Breast epithelium (tissue), 4 donors: Measurements from ENCODE around the gene ADCY6. TPM values are rescaled to one million over a fixed set of nuclear protein-coding genes. Genes with fewer than 3 reads are reported as not detected.
A peak's percentile ranks its signal among the peaks of the same experiment; 100 is the strongest.
"Not testable (repeated sequence)": the region's sequence is repeated elsewhere in the genome, so short reads cannot be mapped to it uniquely, and the experiment has no call there.

ENCODE experiments used
- DNase-seq, 2 donors: peaks; one replicate each; pipeline ENCODE4 v3.0.0-alpha.2; 2019; ENCODE audit warnings: low spot score in 2 of 2
- H3K27ac ChIP-seq, 2 donors: fragments of 200-600 bp; sonication (generic) in 1 of 2; one replicate each; pipeline ENCODE4 v1.5.1; 2016 to 2019; ENCODE audit warnings: mild to moderate bottlenecking in 1 of 2
- H3K27me3 ChIP-seq, 2 donors: fragments of 200-600 bp; sonication (generic) in 1 of 2; one replicate each; pipeline versions ENCODE4 v1.5.1 to v1.6.0; 2017 to 2019; ENCODE audit warnings: control low read depth in 1 of 2, mild to moderate bottlenecking in 1 of 2
- H3K36me3 ChIP-seq: fragments of 200-600 bp; one replicate; pipeline ENCODE4 v1.5.1; 2019
- H3K4me1 ChIP-seq, 2 donors: fragments of 200-600 bp; sonication (generic); one replicate each; pipeline ENCODE4 v1.5.1; 2016 to 2019; ENCODE audit warnings: control low read depth in 1 of 2
- H3K4me3 ChIP-seq, 3 donors: fragments of 200-600 bp; sonication (generic); 1 replicate in 2 of 3; 2 replicates in 1 of 3; pipeline ENCODE4 v1.5.1; 2016 to 2019; ENCODE audit warnings: mild to moderate bottlenecking in 3 of 3, moderate library complexity in 2 of 3
- H3K9me3 ChIP-seq, 2 donors: fragments of 200-600 bp; sonication (generic) in 1 of 2; one replicate each; pipeline ENCODE4 v1.5.1; 2016 to 2019; ENCODE audit warnings: control low read depth in 1 of 2
- POLR2A ChIP-seq: fragments of 450-650 bp; IDR thresholded peaks from one replicate; pipeline ENCODE4 v1.6.1; 2016; ENCODE audit warnings: antibody characterized with exemption, mild to moderate bottlenecking, moderate library complexity
- POLR2AphosphoS5 ChIP-seq, 3 donors: sonication (generic); formaldehyde crosslinking; IDR thresholded peaks; one replicate each; pipeline ENCODE4 v1.6.1; 2017; ENCODE audit warnings: antibody characterized with exemption in 3 of 3
- intact Hi-C: fragments of 100-400 bp; cut with DNase I; formaldehyde crosslinking; loops from one replicate; pipeline ENCODE4 v1.15.1; 2023; ENCODE audit warnings: low total_unique reads
- total RNA-seq, 3 donors: library from RNA; depleted of rRNA; stranded (reverse); fragments of >200 nt; gene quantifications; one replicate each; pipeline ENCODE4 v1.1.0, GENCODE V29; 2016
- TF ChIP-seq, protein P1 (sequence below), 3 donors: fragments of 450-650 bp; IDR thresholded peaks; one replicate each; pipeline ENCODE4 v1.5.1; 2016 to 2017; ENCODE audit warnings: antibody characterized with exemption in 3 of 3, mild to moderate bottlenecking in 3 of 3, moderate library complexity in 3 of 3

The ADCY6 gene
- total RNA-seq, 3 donors from 2014 or later = 42.0 to 61.4 (median 46.7) TPM

DNA sequence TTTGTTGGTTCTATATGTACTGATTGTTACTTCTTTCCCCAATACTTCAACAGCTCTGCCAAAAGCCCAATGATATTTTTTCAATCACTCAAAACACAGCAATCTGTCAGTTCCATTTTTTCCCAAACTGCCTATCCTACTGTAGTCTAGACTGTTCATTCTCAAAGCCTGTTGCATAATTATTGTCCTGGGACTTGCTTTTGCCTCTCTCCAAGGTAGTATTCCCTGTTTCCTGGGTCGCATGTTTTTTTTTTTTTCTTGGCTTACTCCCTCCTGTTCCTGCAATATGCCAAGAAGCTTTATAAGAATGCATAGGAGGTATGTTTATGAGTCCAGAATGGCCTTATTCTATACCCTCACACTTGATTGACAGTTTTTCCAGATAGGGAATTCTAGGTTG, 52.4 kb downstream of the ADCY6 start:
- no peaks in the 10 kb centered on the region for H3K9me3 ChIP-seq
- H3K4me3 ChIP-seq = no peak overlapping the region
- no peaks in the 10 kb centered on the region for H3K36me3 ChIP-seq
- no peak for TF ChIP-seq POLR2A
- H3K27me3 ChIP-seq = no peaks in the 10 kb centered on the region
- no peak overlapping the region for H3K27ac ChIP-seq
- intact Hi-C loops = no loop called here
- no peak for DNase-seq
- H3K4me1 ChIP-seq = no peaks in the 10 kb centered on the region

DNA sequence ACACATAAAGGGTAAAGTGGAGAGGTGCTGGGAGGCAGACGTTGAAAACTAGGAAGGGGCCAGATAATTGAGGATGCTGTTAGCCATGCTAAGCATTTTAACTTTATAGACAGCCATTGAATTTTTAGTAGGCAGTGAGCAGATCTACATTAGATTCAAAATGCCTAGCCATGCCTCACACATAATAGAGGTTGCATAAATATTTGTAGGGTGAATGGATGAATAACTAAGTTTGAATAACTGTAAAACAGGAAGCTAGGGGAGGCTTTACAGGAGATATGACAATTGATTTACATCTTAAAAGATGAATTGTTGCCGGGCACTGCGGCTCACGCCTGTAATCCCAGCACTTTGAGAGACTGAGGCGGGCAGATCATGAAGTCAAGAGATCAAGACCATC, 60.1 kb downstream of the ADCY6 start:
- intact Hi-C loops = no loop called here

DNA sequence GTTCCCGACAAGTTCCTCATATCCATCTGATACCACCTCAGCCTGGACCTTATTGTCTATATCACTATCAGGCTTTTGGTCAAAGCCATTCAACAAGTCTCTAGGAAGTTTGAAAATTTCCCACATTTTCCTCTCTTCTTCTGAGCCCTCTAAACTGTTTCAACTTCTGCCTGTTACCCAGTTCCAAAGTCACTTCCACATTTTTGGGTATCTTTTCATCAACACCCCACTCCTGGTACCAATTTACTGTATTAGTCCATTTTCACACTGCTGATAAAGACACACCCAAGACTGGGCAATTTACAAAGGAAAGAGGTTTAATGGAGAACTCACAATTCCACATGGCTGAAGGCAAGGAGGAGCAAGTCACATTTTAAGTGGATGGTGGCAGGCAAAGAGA, 68.2 kb downstream of the ADCY6 start:
- intact Hi-C loops, DNase-seq, H3K27me3 ChIP-seq, H3K4me1 ChIP-seq, H3K27ac ChIP-seq, H3K4me3 ChIP-seq, H3K36me3 ChIP-seq: not testable (repeated sequence)
- peaks cover 0 to 11% of the 10 kb centered on the region in 2 donors for H3K9me3 ChIP-seq

More for the DNA sequence above, 60.1 kb downstream of the ADCY6 start:
- TF ChIP-seq, protein P1, sequence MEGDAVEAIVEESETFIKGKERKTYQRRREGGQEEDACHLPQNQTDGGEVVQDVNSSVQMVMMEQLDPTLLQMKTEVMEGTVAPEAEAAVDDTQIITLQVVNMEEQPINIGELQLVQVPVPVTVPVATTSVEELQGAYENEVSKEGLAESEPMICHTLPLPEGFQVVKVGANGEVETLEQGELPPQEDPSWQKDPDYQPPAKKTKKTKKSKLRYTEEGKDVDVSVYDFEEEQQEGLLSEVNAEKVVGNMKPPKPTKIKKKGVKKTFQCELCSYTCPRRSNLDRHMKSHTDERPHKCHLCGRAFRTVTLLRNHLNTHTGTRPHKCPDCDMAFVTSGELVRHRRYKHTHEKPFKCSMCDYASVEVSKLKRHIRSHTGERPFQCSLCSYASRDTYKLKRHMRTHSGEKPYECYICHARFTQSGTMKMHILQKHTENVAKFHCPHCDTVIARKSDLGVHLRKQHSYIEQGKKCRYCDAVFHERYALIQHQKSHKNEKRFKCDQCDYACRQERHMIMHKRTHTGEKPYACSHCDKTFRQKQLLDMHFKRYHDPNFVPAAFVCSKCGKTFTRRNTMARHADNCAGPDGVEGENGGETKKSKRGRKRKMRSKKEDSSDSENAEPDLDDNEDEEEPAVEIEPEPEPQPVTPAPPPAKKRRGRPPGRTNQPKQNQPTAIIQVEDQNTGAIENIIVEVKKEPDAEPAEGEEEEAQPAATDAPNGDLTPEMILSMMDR (IDR thresholded peaks at IDR 0.05) = no peak
- no peak for TF ChIP-seq POLR2A
- TF ChIP-seq POLR2AphosphoS5 (IDR thresholded peaks at IDR 0.05) = no peak
- H3K27me3 ChIP-seq = no peaks in the 10 kb centered on the region
- H3K9me3 ChIP-seq = no peaks in the 10 kb centered on the region
- no peak overlapping the region for H3K27ac ChIP-seq
- H3K4me1 ChIP-seq = no peaks in the 10 kb centered on the region
- H3K4me3 ChIP-seq = no peak overlapping the region
- DNase-seq = no peak
- H3K36me3 ChIP-seq = no peaks in the 10 kb centered on the region

DNA sequence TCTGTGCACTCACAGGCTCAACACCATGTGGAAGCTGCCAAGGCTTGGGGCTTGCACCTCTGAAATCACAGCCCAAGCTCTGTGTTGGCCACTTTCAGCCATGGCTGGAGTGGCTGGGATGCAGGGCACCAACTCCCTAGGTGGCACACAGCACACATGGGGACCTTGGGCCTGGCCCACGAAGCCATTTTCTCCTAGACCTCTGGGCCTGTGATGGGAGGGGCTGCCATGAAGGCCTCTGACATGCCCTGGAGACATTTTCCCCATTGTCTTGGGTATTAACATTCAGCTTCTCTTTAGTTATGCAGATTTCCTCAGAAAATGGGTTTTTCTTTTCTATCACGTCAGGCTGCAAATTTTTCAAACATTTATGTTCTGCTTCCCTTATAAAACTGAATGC, 68.7 kb downstream of the ADCY6 start:
- H3K4me1 ChIP-seq, H3K27me3 ChIP-seq, H3K4me3 ChIP-seq, intact Hi-C loops, H3K27ac ChIP-seq, DNase-seq, H3K36me3 ChIP-seq: not testable (repeated sequence)
- H3K9me3 ChIP-seq = peaks cover 0 to 11% of the 10 kb centered on the region in 2 donors

DNA sequence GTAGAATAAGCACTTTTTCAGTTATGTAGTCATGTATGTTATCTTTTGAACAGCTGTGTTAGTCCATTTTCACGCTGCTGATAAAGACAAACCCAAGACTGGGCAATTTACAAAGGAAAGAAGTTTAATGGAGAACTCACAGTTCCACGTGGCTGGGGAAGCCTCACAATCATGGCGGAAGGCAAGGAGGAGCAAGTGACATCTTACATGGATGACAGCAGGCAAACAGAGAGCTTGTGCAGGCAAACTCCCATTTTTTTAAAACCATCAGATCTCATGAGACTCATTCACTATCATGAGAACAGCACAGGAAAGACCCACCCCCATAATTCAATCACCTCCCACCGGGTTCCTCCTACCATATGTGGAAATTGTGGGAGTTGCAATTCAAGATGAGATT, 69.9 kb downstream of the ADCY6 start:
- H3K36me3 ChIP-seq, H3K4me3 ChIP-seq, intact Hi-C loops, H3K27ac ChIP-seq, DNase-seq, H3K27me3 ChIP-seq: not testable (repeated sequence)
- H3K9me3 ChIP-seq = peaks cover 0 to 11% of the 10 kb centered on the region in 2 donors
- H3K4me1 ChIP-seq = peaks cover 0 to 12% of the 10 kb centered on the region in 2 donors

DNA sequence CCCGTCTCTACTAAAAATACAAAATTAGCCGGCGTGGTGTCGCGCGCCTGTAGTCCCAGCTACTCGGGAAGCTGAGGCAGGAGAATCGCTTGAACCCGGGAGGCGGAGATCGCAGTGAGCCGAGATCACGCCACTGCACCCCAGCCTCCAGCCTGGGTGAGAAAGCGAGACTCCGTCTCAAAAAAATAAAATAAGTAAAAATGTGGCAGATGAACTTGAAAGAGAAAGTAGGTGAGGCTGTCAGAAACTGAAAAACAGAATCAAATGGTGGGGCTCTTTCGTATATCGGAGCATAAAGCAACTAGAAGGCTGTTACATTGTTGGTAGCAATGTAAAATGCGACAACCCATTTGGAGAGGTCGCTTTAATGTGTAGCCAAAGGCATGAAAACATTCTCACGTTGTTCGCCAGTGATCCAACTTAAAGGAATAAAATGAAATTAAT, 71.6 kb downstream of the ADCY6 start:
- H3K36me3 ChIP-seq = no peaks in the 10 kb centered on the region
- H3K27me3 ChIP-seq = no peaks in the 10 kb centered on the region
- peaks cover 0 to 12% of the 10 kb centered on the region in 2 donors for H3K4me1 ChIP-seq
- no peak for DNase-seq
- H3K27ac ChIP-seq = peak overlapping the region; percentile 95 to 96
- peak overlapping the region; percentile 76 to 81 (median 79) for H3K4me3 ChIP-seq
- peaks cover 0 to 11% of the 10 kb centered on the region in 2 donors for H3K9me3 ChIP-seq
- intact Hi-C loops = no loop called here
- no peak for TF ChIP-seq POLR2AphosphoS5 (IDR thresholded peaks at IDR 0.05)
- TF ChIP-seq, protein P1 (IDR thresholded peaks at IDR 0.05) = no peak
- no peak for TF ChIP-seq POLR2A

DNA sequence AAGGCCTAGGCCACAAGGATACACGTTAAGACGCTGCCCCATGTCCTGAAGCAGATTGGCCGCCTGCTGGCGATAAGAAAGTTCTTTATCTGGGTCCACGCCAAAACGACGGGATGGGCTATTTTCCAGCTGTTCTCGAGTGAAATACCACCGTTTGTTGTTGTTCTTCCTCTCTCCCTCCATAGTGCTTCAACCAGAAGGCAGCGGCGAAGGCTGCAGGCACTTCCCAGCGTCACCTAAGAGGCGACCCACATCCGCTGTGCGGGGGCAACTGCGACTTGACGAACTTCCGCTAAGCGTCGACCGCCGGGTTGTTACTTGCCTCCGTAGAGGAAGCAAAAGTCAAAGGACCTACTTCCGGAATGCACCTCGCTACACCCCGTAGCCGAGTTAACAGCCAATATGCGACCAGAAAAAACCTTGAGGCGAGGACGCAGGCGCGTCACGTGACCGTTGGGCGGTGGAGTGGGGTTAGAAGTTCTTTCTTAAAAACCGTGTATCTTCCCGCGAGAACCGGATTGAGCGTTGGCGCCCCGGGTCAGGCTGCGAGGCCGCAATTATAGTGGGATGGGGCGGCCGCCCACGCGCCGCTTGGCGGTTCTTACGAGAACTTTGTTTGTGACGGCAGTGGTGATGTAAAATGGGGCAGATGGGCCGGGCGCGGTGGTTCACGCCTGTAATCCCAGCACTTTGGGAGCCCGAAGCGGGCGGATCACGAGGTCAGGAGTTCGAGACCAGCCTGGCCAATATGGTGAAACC, 72.2 kb downstream of the ADCY6 start, which contains the start of gene CCNT1:
Gene CCNT1, minus strand, starts transcription at position 215 of the 759 bp plus-strand sequence. Its CDS starts 32 bp downstream, at position 183.
- peak within 1 kb of the TSS; percentile 95 to 96 for H3K27ac ChIP-seq
- H3K36me3 ChIP-seq = no peaks in the 10 kb centered on the region
- H3K27me3 ChIP-seq = no peaks in the 10 kb centered on the region
- intact Hi-C loops = no loop called here
- H3K4me3 ChIP-seq = peak within 1 kb of the TSS; percentile 76 to 81 (median 79)
- peaks cover 0 to 12% of the 10 kb centered on the region in 2 donors for H3K4me1 ChIP-seq
- peak; percentile 99 for DNase-seq
- H3K9me3 ChIP-seq = peaks cover 0 to 11% of the 10 kb centered on the region in 2 donors
- peak in 2 of 3 donors; percentile 95 to 97 for TF ChIP-seq POLR2AphosphoS5 (IDR thresholded peaks at IDR 0.05)
- TF ChIP-seq POLR2A = peak; percentile 74
- TF ChIP-seq, protein P1 (IDR thresholded peaks at IDR 0.05) = peak; percentile 52 to 65 (median 52)
